Glutamatergic neuron (in vitro differentiated cells): ENCODE results near the gene ANKRD13D. TPM values are rescaled to one million over a fixed set of nuclear protein-coding genes. Genes with fewer than 3 reads are reported as not detected.

ENCODE experiments used
- DNase-seq: peaks from one replicate; pipeline ENCODE4 v3.0.0; 2022
- H3K27ac Mint-ChIP-seq: one replicate; pipeline ENCODE4 v1.8.0; 2020; ENCODE audit warnings: mild to moderate bottlenecking, mixed read lengths, inconsistent platforms; ENCODE audit not compliant: unreplicated experiment
- H3K27me3 Mint-ChIP-seq: one replicate; pipeline ENCODE4 v1.8.0; 2020; ENCODE audit warnings: mild to moderate bottlenecking, moderate library complexity, mixed read lengths, inconsistent platforms; ENCODE audit not compliant: unreplicated experiment
- H3K36me3 Mint-ChIP-seq: one replicate; pipeline ENCODE4 v1.8.0; 2020; ENCODE audit warnings: mild to moderate bottlenecking, mixed read lengths, inconsistent platforms; ENCODE audit not compliant: unreplicated experiment
- H3K4me1 Mint-ChIP-seq: one replicate; pipeline ENCODE4 v1.8.0; 2020; ENCODE audit warnings: mild to moderate bottlenecking, low read depth, mixed read lengths, inconsistent platforms; ENCODE audit not compliant: unreplicated experiment
- H3K4me3 Mint-ChIP-seq: one replicate; pipeline ENCODE4 v1.8.0; 2020; ENCODE audit warnings: mild to moderate bottlenecking, mixed read lengths, inconsistent platforms; ENCODE audit not compliant: unreplicated experiment
- H3K9me3 Mint-ChIP-seq: one replicate; pipeline ENCODE4 v1.8.0; 2020; ENCODE audit warnings: mild to moderate bottlenecking, moderate library complexity, mixed read lengths, inconsistent platforms; ENCODE audit not compliant: unreplicated experiment
- CTCF ChIP-seq: fragments of 200-600 bp; sonication (generic); IDR thresholded peaks from one replicate; pipeline ENCODE4 v1.5.0; 2021; ENCODE audit not compliant: partially characterized antibody, unreplicated experiment
- total RNA-seq: library from RNA; stranded (reverse); fragmentation: NEBNext Ultra II Directional; extraction: Animal tissue kit (Norgen Biotek cat#: 25700); gene quantifications from one replicate; pipeline ENCODE4 v1.2.1, GENCODE V29; 2021; ENCODE audit not compliant: unreplicated experiment

The ANKRD13D gene
- total RNA-seq, 1 donor from 2014 or later: 109 TPM

GRCh38 chr11:67347964-67348749 is 59.1 kb downstream of the ANKRD13D start:
- peaks cover 1% of the 10 kb centered on the region for H3K9me3 Mint-ChIP-seq
- H3K4me3 Mint-ChIP-seq: no peak overlapping the region
- TF ChIP-seq CTCF: no peak
- peaks cover 19% of the 10 kb centered on the region for H3K4me1 Mint-ChIP-seq
- H3K27ac Mint-ChIP-seq: peak overlapping the region; percentile 48
- H3K36me3 Mint-ChIP-seq: no peaks in the 10 kb centered on the region
- no peak for DNase-seq
- H3K27me3 Mint-ChIP-seq: peaks cover 5% of the 10 kb centered on the region

- H3K4me3 Mint-ChIP-seq: peak overlapping the region; percentile 48
- peak overlapping the region; percentile 31 for H3K27ac Mint-ChIP-seq
- TF ChIP-seq CTCF: no peak
- DNase-seq: no peak
- H3K36me3 Mint-ChIP-seq: no peaks in the 10 kb centered on the region
- peaks cover 22% of the 10 kb centered on the region for H3K4me1 Mint-ChIP-seq
- peaks cover 12% of the 10 kb centered on the region for H3K27me3 Mint-ChIP-seq
- H3K9me3 Mint-ChIP-seq: peaks cover 7% of the 10 kb centered on the region
Measured at GRCh38 chr11:67349036-67349435, 59.9 kb downstream of the ANKRD13D start.

GRCh38 chr11:67349457-67349856 is 60.4 kb downstream of the ANKRD13D start:
- Mint-ChIP-seq H3K27ac (peak overlapping the region; percentile 31), H3K36me3 (no peaks in the 10 kb centered on the region), H3K27me3 (peaks cover 13% of the 10 kb centered on the region), H3K4me1 (peaks cover 25% of the 10 kb centered on the region), H3K4me3 (peak overlapping the region; percentile 57), H3K9me3 (peaks cover 8% of the 10 kb centered on the region)
- DNase-seq: no peak
- no peak for TF ChIP-seq CTCF

- TF ChIP-seq CTCF: no peak
- H3K27me3 Mint-ChIP-seq: peaks cover 13% of the 10 kb centered on the region
- H3K27ac Mint-ChIP-seq: no peak overlapping the region
- H3K36me3 Mint-ChIP-seq: no peaks in the 10 kb centered on the region
- H3K4me3 Mint-ChIP-seq: no peak overlapping the region
- peaks cover 29% of the 10 kb centered on the region for H3K4me1 Mint-ChIP-seq
- H3K9me3 Mint-ChIP-seq: peaks cover 8% of the 10 kb centered on the region
- DNase-seq: no peak
Measured at GRCh38 chr11:67349928-67350465, 60.9 kb downstream of the ANKRD13D start.
